Pancreas (tissue), 10 donors: ENCODE results near the gene BPIFB4. TPM values are rescaled to one million over a fixed set of nuclear protein-coding genes. Genes with fewer than 3 reads are reported as not detected.
"Not testable (repeated sequence)": the region's sequence is repeated elsewhere in the genome, so short reads cannot be mapped to it uniquely, and the experiment has no call there.

ENCODE experiments used
- ATAC-seq, 4 donors: fragments of 200-7000 bp; cut with Tn5 transposase; one replicate each; pipeline versions ENCODE4 v1.8.0 to v1.9.1; 2020; ENCODE audit warnings: mild to moderate bottlenecking in 4 of 4, moderate library complexity in 4 of 4
- DNase-seq, 6 donors: peaks; one replicate each; pipeline ENCODE4 v3.0.0-alpha.2; 2020
- FAIRE-seq: peaks from 2 replicates; lab custom pipeline; 2012; peaks lifted over from hg19 to GRCh38; lab: Jason Lieb, UNC
- H3K27ac ChIP-seq, 4 donors: fragments of 200-600 bp; sonication (generic); 1 replicate in 3 of 4; 2 replicates in 1 of 4; pipeline versions ENCODE4 v1.5.0 to v1.8.0; 2020
- H3K27me3 ChIP-seq, 4 donors: fragments of 200-600 bp; one replicate each; pipeline ENCODE4 v1.8.0; 2021
- H3K36me3 ChIP-seq, 3 donors: fragments of 200-600 bp; sonication (generic) in 1 of 3; one replicate each; pipeline versions ENCODE4 v1.5.0 to v1.8.0; 2020 to 2021
- H3K4me1 ChIP-seq, 3 donors: fragments of 200-600 bp; one replicate each; pipeline ENCODE4 v1.8.0; 2021
- H3K4me3 ChIP-seq, 4 donors: fragments of 200-600 bp; sonication (generic) in 2 of 4; one replicate each; pipeline versions ENCODE4 v1.5.0 to v1.8.0; 2020 to 2021
- H3K9me3 ChIP-seq, 4 donors: fragments of 200-600 bp; one replicate each; pipeline ENCODE4 v1.8.0; 2021
- CTCF ChIP-seq, 4 donors: fragments of 200-600 bp; sonication (generic) in 3 of 4; IDR thresholded peaks; one replicate each; pipeline versions ENCODE4 v1.5.0 to v1.8.0; 2021; ENCODE audit warnings: antibody characterized with exemption in 4 of 4
- WGBS, 2 donors: extraction: QIAGEN DNeasy Blood & Tissue Kit; methylation state at CpG; one replicate each; pipeline ENCODE4 v1.1.7; 2013; 5-methylcytosine and 5-hydroxymethylcytosine counted together
- intact Hi-C, 3 donors: fragments of 100-400 bp; cut with DNase I; formaldehyde crosslinking; loops; one replicate each; pipeline versions ENCODE4 v1.11.1 to v1.14.2; 2022
- polyA plus RNA-seq, 2 donors: library from polyadenylated mRNA; stranded (reverse); fragments of 200-250 nt; gene quantifications; one replicate each; pipeline ENCODE4 v1.2.3, GENCODE V29; 2013
- total RNA-seq, 6 donors: library from RNA; stranded (reverse); fragmentation: NEBNext Ultra II Directional in 4 of 6; extraction: Animal tissue kit (Norgen Biotek cat#: 25700) in 4 of 6; gene quantifications; one replicate each; pipeline versions ENCODE4 v1.2.1 to v1.2.4, GENCODE V29; 2021 to 2023
- donor health status: healthy with polysubstance abuse.
- donor health status: DM: no; HTN: no; CAD: no; lungs with moderate emphysema.
- donor health status: DM: no; HTN: no; CAD: no.
- donor health status: control.
- donor health status: control.
- donor health status: Bipolar disorder and iron deficiency.
- donor health status: DM: yes; HTN: yes; CAD: no.
- donor health status: DM: no; HTN: no; CAD: no.
- donor health status: DM: no; HTN: no; CAD: no.
- donor health status: DM: yes; HTN: yes; CAD: no.

Gene BPIFB4
- total and polyA plus RNA-seq, 8 donors, result not detected

- H3K4me3 ChIP-seq, result no peak overlapping the region
- H3K27ac ChIP-seq, result no peak overlapping the region
- FAIRE-seq, result no peak
- H3K4me1 ChIP-seq, result peaks cover 5 to 9% (median 9%) of the 10 kb centered on the region in 3 donors
- no peak for TF ChIP-seq CTCF (IDR thresholded peaks at IDR 0.05)
- H3K36me3 ChIP-seq, result no peaks in the 10 kb centered on the region
- no peak for DNase-seq
- WGBS, 2 donors, result 90 to 95% methylated on average over 5 of the region's 5 CpGs
- H3K9me3 ChIP-seq, result no peaks in the 10 kb centered on the region
- intact Hi-C loops, result no loop called here
- ATAC-seq, result no peak
- H3K27me3 ChIP-seq, result no peaks in the 10 kb centered on the region
Measured at GRCh38 chr20:33111306-33111705, 31.9 kb downstream of the BPIFB4 start.

DNA sequence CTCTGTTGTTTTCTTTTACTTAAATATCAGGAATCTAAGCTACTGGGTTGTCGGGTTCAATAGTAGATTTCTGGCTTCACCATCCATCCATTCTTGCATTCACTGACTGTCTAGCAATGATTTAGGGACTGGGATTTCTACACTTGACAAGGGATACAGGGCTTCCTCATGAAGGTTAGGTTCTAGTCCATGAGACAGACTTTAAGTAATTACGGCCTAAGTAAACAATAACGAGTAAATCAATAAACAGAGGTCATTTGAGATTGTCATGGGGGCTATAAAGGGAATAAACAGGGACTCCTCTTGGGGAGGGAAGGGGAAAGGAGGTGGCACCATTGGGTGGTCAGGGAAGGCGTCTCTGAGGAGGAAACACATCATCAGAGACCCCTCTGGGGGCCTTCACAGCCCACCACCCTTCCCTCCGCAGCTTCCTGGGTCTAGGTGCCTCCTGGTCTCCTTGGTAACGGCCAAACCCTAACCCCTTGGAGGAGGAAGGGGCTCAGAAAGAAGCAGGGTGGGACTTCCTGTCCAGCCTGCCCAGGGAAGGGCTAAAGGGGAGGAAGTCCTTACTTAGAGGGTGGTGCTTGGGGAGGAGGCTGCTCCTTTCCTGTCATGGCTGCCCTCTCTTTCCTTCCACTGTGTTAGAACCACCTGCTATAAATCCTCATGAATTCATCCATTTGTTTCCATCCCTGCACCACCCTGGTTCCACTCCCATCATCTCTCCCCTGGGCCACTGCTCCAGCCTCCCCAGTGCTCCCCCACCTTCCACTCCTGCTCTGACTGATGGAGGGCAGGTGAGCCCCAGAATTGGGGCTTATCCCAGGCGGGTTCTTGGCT, 33.3 kb downstream of the BPIFB4 start:
- Histone ChIP-seq H3K4me1 (peaks cover 5 to 9% (median 9%) of the 10 kb centered on the region in 3 donors), H3K27ac (peak overlapping the region in 3 of 4 donors; percentile 80 to 89 (median 87)), H3K27me3 (no peaks in the 10 kb centered on the region), H3K4me3 (no peak overlapping the region), H3K9me3 (no peaks in the 10 kb centered on the region), H3K36me3 (no peaks in the 10 kb centered on the region)
- intact Hi-C loops, result no loop called here
- peak; percentile 36 to 51 (median 46) for ATAC-seq
- TF ChIP-seq CTCF (IDR thresholded peaks at IDR 0.05), result no peak
- no peak for FAIRE-seq
- no peak for DNase-seq
- 59 to 61% methylated on average over 7 of the region's 7 CpGs for WGBS, 2 donors

- WGBS, 2 donors, result 30 to 37% methylated on average over 6 of the region's 6 CpGs
- no peak for TF ChIP-seq CTCF (IDR thresholded peaks at IDR 0.05)
- DNase-seq (peak; percentile 60 to 90 (median 82)), FAIRE-seq (no peak), ATAC-seq (peak; percentile 96 to 99 (median 97))
- Histone ChIP-seq H3K27me3 (no peaks in the 10 kb centered on the region), H3K9me3 (no peaks in the 10 kb centered on the region), H3K36me3 (no peaks in the 10 kb centered on the region), H3K4me1 (peaks cover 5 to 9% (median 9%) of the 10 kb centered on the region in 3 donors), H3K27ac (peak overlapping the region; percentile 21 to 89 (median 84)), H3K4me3 (no peak overlapping the region)
- intact Hi-C loops, result no loop called here
Measured at GRCh38 chr20:33113387-33113908, 34.0 kb downstream of the BPIFB4 start.

GRCh38 chr20:33115501-33115900, 36.1 kb downstream of the BPIFB4 start:
- FAIRE-seq, H3K9me3 ChIP-seq, ATAC-seq, H3K4me1 ChIP-seq, H3K27ac ChIP-seq, H3K27me3 ChIP-seq, H3K4me3 ChIP-seq, H3K36me3 ChIP-seq, DNase-seq, intact Hi-C loops: not testable (repeated sequence)
- WGBS, 2 donors, result 95 to 100% methylated on average over 19 to 33 of the region's 34 CpGs

DNA sequence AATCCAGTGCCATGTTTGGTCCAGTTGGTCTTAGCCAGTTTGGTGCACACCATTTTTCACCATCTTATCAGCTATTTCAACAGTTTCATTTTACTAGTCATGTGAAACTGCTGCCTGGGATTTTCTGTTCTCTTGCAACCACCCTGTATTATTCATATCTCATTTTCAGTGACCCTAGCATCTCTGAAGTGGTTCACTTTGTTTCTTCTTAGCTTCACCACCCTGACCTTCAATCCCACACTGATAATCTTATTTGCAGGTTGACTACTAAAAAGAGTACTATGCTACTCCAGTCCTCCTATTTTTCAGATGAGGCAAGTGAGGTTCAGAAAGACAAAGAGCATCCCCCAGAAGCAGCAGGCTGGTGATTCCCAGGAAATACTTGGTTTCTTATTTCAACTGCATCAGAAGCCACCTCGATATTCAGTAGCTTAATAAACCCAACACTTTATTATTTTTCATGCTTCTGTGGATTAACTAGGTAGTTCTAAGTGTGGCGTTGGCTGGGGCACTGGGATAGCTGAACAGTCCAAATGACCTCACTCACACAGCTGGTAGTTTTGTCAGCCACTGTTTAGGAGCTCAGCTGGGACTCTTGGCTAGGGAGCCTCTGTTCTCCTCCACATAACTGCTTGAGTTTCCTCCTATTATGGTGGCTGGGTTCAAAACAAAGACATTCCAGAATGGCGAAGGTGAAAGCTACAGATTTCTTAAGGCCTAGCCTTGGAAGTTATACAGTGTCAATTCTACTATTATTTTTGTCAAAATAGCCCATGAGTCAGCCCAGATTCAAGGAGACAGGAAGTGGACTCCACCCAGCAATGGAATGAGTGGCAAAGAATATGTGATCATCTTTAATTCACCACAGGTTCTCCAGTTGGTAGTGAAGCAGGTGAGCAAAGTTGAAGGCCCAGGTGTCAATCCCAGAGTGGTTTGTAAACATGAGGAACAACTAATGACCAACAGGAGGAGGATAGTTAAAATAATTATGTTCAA, 40.6 kb downstream of the BPIFB4 start:
- WGBS, 2 donors, result 76 to 79% methylated on average over 3 of the region's 3 CpGs
- Histone ChIP-seq H3K27ac (no peak overlapping the region), H3K36me3 (no peaks in the 10 kb centered on the region), H3K4me1 (peaks cover 0 to 3% (median 2%) of the 10 kb centered on the region in 3 donors), H3K27me3 (no peaks in the 10 kb centered on the region), H3K9me3 (no peaks in the 10 kb centered on the region), H3K4me3 (no peak overlapping the region)
- DNase-seq, result no peak
- TF ChIP-seq CTCF (IDR thresholded peaks at IDR 0.05), result no peak
- intact Hi-C loops, result no loop called here
- FAIRE-seq, result no peak
- no peak for ATAC-seq
